ENCODE data around the gene MGST2. TPM values are rescaled to one million over a fixed set of nuclear protein-coding genes. Genes with fewer than 3 reads are reported as not detected.
"Not testable (repeated sequence)": the region's sequence is repeated elsewhere in the genome, so short reads cannot be mapped to it uniquely, and the experiment has no call there.

Gene MGST2
- total and polyA plus RNA-seq, 2 donors from 2014 or later, result 62.8 to 168 TPM

- H3K27ac ChIP-seq (ENCODE audit: low read depth in 2 of 2, low read length in 2 of 2), result no peak overlapping the region
- no peak overlapping the region for H3K9ac ChIP-seq (ENCODE audit: low read length in 3 of 3)
- TF ChIP-seq CTCF (IDR thresholded peaks at IDR 0.05; ENCODE audit: borderline replicate concordance, extremely low read depth, insufficient read depth), result no peak
- peaks cover 0 to 7% (median 7%) of the 10 kb centered on the region in 3 donors for H3K4me1 ChIP-seq (ENCODE audit: control insufficient read depth in 2 of 3, insufficient read depth in 2 of 3, low read depth in 1 of 3, low read length in 3 of 3)
- DNase-seq, result no peak
- FAIRE-seq, result no peak
- no peak overlapping the region for H3K4me3 ChIP-seq (ENCODE audit: low read length in 3 of 3)
- peaks cover 0 to 20% (median 10%) of the 10 kb centered on the region in 3 donors for H3K36me3 ChIP-seq (ENCODE audit: control insufficient read depth in 2 of 3, insufficient read depth in 3 of 3, low read length in 3 of 3)
- intact Hi-C loops (cut with DNase I), result no loop called here
- H3K27me3 ChIP-seq (ENCODE audit: control insufficient read depth, insufficient read depth, low read length), result no peaks in the 10 kb centered on the region
- H3K9me3 ChIP-seq (ENCODE audit: control insufficient read depth in 2 of 3, insufficient read depth in 1 of 3, low read length in 3 of 3), result peaks cover 0 to 5% (median 0%) of the 10 kb centered on the region in 3 donors
Measured at GRCh38 chr4:139696491-139696890, 30.9 kb downstream of the MGST2 start.

- intact Hi-C loops (cut with DNase I); H3K27me3 ChIP-seq (ENCODE audit: control insufficient read depth, insufficient read depth, low read length); H3K9me3 ChIP-seq (ENCODE audit: control insufficient read depth in 2 of 3, insufficient read depth in 1 of 3, low read length in 3 of 3); H3K27ac ChIP-seq (ENCODE audit: low read depth in 2 of 2, low read length in 2 of 2); DNase-seq; H3K9ac ChIP-seq (ENCODE audit: low read length in 3 of 3); H3K4me1 ChIP-seq (ENCODE audit: control insufficient read depth in 2 of 3, insufficient read depth in 2 of 3, low read depth in 1 of 3, low read length in 3 of 3); FAIRE-seq; H3K4me3 ChIP-seq (ENCODE audit: low read length in 3 of 3): not testable (repeated sequence)
- H3K36me3 ChIP-seq (ENCODE audit: control insufficient read depth in 2 of 3, insufficient read depth in 3 of 3, low read length in 3 of 3), result peaks cover 0 to 22% (median 12%) of the 10 kb centered on the region in 3 donors
Measured at GRCh38 chr4:139698167-139698925, 32.7 kb downstream of the MGST2 start.

GRCh38 chr4:139700568-139700967, 34.9 kb downstream of the MGST2 start:
- Histone ChIP-seq H3K36me3 (ENCODE audit: control insufficient read depth in 2 of 3, insufficient read depth in 3 of 3, low read length in 3 of 3) (peaks cover 0 to 36% (median 21%) of the 10 kb centered on the region in 3 donors), H3K4me1 (ENCODE audit: control insufficient read depth in 2 of 3, insufficient read depth in 2 of 3, low read depth in 1 of 3, low read length in 3 of 3) (no peaks in the 10 kb centered on the region), H3K4me3 (ENCODE audit: low read length in 3 of 3) (no peak overlapping the region), H3K27ac (ENCODE audit: low read depth in 2 of 2, low read length in 2 of 2) (no peak overlapping the region), H3K27me3 (ENCODE audit: control insufficient read depth, insufficient read depth, low read length) (no peaks in the 10 kb centered on the region), H3K9ac (ENCODE audit: low read length in 3 of 3) (no peak overlapping the region), H3K9me3 (ENCODE audit: control insufficient read depth in 2 of 3, insufficient read depth in 1 of 3, low read length in 3 of 3) (peaks cover 0 to 5% (median 0%) of the 10 kb centered on the region in 3 donors)
- DNase-seq (no peak), FAIRE-seq (no peak)
- intact Hi-C loops (cut with DNase I), result no loop called here
- no peak for TF ChIP-seq CTCF (IDR thresholded peaks at IDR 0.05; ENCODE audit: borderline replicate concordance, extremely low read depth, insufficient read depth)

- Histone ChIP-seq H3K36me3 (ENCODE audit: control insufficient read depth in 2 of 3, insufficient read depth in 3 of 3, low read length in 3 of 3) (peaks cover 0 to 24% (median 15%) of the 10 kb centered on the region in 3 donors), H3K4me3 (ENCODE audit: low read length in 3 of 3) (no peak overlapping the region), H3K9me3 (ENCODE audit: control insufficient read depth in 2 of 3, insufficient read depth in 1 of 3, low read length in 3 of 3) (no peaks in the 10 kb centered on the region), H3K4me1 (ENCODE audit: control insufficient read depth in 2 of 3, insufficient read depth in 2 of 3, low read depth in 1 of 3, low read length in 3 of 3) (no peaks in the 10 kb centered on the region), H3K27me3 (ENCODE audit: control insufficient read depth, insufficient read depth, low read length) (no peaks in the 10 kb centered on the region), H3K27ac (ENCODE audit: low read depth in 2 of 2, low read length in 2 of 2) (no peak overlapping the region), H3K9ac (ENCODE audit: low read length in 3 of 3) (no peak overlapping the region)
- FAIRE-seq (no peak), DNase-seq (no peak)
- TF ChIP-seq CTCF (IDR thresholded peaks at IDR 0.05; ENCODE audit: borderline replicate concordance, extremely low read depth, insufficient read depth), result no peak
- intact Hi-C loops (cut with DNase I), result no loop called here
Measured at GRCh38 chr4:139704915-139705485, 39.4 kb downstream of the MGST2 start.
